Stimulated activated memory B cell treated with anti-CD40 and anti-IgM and Interleukin-4, amounts not matched to agents 10 μg/mL and 1 μg/mL and 100 μg/mL, for 72 hours (primary cell): ENCODE data around the gene NDUFS6.

Source experiments
- ATAC-seq: fragments of 150-1000 bp; cut with Tn5 transposase; 2 replicates; pipeline ENCODE4 v1.10.0; 2021
- H3K27ac Mint-ChIP-seq: one replicate; pipeline ENCODE4 v1.8.0; 2022; ENCODE audit warnings: mild to moderate bottlenecking, mixed read lengths
- H3K27me3 Mint-ChIP-seq: one replicate; pipeline ENCODE4 v1.8.0; 2022; ENCODE audit warnings: mixed read lengths
- H3K36me3 Mint-ChIP-seq: one replicate; pipeline ENCODE4 v1.8.0; 2022; ENCODE audit warnings: mixed read lengths
- H3K4me1 Mint-ChIP-seq: one replicate; pipeline ENCODE4 v1.8.0; 2022; ENCODE audit warnings: mixed read lengths
- H3K4me3 Mint-ChIP-seq: one replicate; pipeline ENCODE4 v1.8.0; 2022; ENCODE audit warnings: mild to moderate bottlenecking, moderate library complexity, mixed read lengths
- H3K9me3 Mint-ChIP-seq: one replicate; pipeline ENCODE4 v1.8.0; 2022; ENCODE audit warnings: mixed read lengths

NDUFS6 gene

DNA sequence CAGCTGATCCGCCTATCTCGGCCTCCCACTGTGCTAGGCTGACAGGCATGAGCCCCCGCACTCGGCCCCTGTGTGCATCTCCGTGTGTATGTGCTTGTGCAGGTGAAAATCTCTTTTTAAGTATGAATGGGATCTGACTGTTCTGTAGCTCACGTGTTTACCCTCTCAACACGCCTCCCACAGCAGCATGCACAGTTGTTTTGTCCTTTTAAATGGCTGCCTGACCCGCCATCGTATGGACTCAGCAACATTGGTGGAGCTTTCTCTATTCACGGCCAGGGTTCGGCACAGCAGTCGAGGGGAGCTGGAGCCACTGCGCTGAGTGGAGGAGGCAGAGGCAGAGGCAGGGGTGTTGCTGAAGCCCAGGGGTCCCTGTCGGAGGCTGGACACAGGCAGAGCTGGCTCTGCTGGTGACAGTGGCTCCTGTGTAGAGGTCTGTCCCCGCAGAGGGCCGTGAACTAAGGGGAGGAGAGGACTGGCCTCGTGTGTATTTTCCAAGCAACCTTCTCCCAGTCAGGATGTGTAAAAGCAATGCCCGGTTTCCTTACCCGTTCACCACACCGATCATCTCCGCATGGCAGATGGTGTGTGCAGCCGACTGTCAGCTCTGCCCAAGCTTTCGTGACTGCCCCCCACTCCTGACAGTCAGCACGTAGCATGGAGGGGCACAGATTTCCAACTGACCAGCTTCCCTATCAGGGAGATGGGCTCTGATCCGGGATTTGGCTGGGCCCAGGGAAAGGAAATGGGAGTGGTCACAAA, 38.9 kb upstream of the NDUFS6 start:
- Mint-ChIP-seq H3K4me3 (no peak overlapping the region), H3K4me1 (no peaks in the 10 kb centered on the region), H3K9me3 (peaks cover 8% of the 10 kb centered on the region), H3K27me3 (peaks cover 62% of the 10 kb centered on the region), H3K36me3 (no peaks in the 10 kb centered on the region), H3K27ac (no peak overlapping the region)
- ATAC-seq: no peak

DNA sequence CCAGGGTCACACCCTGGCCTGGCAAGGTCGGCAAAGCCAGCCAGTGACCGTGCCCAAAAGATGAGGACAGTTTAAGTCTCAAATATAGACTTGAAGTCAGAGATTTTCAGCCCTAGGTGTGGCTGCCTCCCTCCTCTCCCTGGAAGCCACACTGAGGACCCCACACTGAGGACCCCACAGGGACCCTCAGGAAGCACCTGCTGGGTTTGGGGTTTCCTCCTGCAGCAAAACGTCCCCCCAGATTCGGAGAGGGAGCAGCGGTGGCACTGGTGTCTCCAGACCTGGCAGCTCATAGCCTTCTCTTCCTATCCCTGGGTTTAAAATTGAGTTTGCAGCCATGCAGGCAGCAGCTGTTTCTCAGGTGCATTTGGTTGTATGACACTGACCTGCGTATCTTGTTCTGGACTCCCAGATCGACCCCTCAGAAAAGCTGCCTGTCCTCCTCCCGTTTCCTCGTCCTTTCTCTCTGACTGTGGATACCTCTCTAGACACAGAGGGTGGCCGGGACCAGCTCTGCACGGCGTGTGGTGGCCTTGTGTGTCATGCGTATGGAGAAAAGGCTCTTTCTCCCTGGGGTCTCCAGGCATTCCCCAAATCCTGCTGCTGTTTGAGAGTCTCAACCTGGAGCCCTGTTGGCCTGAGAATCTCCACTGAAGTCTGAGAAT, 38.2 kb upstream of the NDUFS6 start:
- H3K36me3 Mint-ChIP-seq: no peaks in the 10 kb centered on the region
- no peak overlapping the region for H3K27ac Mint-ChIP-seq
- no peak for ATAC-seq
- H3K9me3 Mint-ChIP-seq: peaks cover 8% of the 10 kb centered on the region
- no peak overlapping the region for H3K4me3 Mint-ChIP-seq
- H3K27me3 Mint-ChIP-seq: peaks cover 66% of the 10 kb centered on the region
- H3K4me1 Mint-ChIP-seq: no peaks in the 10 kb centered on the region

DNA sequence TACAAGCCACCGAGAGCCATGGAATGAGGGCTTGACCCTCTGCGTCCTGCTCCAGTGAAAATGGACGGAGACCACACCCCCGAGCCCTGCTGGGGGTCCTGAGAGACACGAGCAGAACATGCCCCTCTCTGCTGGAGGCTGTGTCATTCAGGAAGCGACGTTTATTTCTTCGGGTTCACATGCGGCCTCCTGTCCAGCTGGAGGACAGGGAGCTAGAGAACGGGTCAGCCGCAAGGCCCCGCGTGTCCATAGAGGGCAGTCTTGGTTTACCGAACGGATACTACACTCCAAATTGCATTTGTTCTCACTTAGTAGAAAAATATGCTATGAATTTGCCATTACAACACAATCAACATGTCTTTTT, 37.7 kb upstream of the NDUFS6 start:
- ATAC-seq: no peak
- Mint-ChIP-seq H3K4me3 (no peak overlapping the region), H3K4me1 (no peaks in the 10 kb centered on the region), H3K36me3 (no peaks in the 10 kb centered on the region), H3K27ac (no peak overlapping the region), H3K27me3 (peaks cover 71% of the 10 kb centered on the region), H3K9me3 (peaks cover 5% of the 10 kb centered on the region)

DNA sequence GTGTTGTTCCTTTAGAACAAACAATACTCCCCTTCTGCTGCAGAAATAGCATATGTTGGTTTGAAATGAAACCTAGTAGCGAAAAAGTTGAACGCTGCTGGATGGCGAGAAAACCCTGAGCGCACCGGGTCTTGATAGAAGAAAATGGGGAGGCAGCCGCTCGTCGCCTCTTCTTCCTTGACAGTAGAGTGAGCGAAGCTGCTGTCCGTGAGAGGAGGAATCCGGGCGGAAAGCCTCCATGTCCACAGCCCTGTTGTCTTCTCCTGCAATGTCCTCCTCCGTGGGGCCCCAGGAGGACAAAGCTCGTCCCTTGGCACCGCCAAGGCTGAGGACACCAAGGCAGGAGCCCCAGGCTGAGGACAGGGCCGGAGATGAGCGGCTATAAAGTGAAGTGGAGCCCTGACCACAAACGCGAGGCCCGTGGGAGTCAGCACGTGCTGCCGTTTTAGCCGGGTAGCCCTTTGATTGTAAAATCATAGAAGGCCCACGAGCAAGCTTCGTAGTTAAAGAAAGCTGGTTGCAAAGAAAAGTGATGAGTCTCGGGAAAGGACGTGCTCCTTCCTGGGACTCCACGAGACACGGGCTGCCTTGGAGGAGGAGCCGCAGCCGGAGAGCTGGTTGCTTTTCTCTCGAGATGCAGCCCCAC, 37.1 kb upstream of the NDUFS6 start:
- H3K4me3 Mint-ChIP-seq: no peak overlapping the region
- H3K36me3 Mint-ChIP-seq: no peaks in the 10 kb centered on the region
- H3K27ac Mint-ChIP-seq: no peak overlapping the region
- peaks cover 3% of the 10 kb centered on the region for H3K9me3 Mint-ChIP-seq
- H3K4me1 Mint-ChIP-seq: no peaks in the 10 kb centered on the region
- peaks cover 71% of the 10 kb centered on the region for H3K27me3 Mint-ChIP-seq
- ATAC-seq: no peak

DNA sequence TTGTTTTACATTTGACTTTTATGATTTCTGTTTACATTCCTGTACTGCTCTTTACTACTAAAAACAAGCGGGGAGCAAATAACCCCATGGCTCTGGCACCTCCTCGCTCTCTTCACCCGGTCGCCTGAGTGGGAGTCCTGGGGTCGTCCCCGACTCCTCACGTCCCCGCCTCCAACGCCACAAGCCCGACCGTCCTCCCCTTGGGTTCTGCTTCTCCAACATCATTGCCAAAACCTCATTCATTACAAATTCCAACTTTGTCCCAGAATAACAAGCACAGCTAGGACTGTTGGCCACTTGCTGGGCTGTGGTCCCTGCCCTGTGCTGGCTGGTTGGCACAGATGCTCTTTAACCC, 36.6 kb upstream of the NDUFS6 start:
- H3K9me3 Mint-ChIP-seq: no peaks in the 10 kb centered on the region
- no peaks in the 10 kb centered on the region for H3K4me1 Mint-ChIP-seq
- no peak overlapping the region for H3K27ac Mint-ChIP-seq
- H3K4me3 Mint-ChIP-seq: no peak overlapping the region
- ATAC-seq: no peak
- H3K36me3 Mint-ChIP-seq: no peaks in the 10 kb centered on the region
- peaks cover 73% of the 10 kb centered on the region for H3K27me3 Mint-ChIP-seq

DNA sequence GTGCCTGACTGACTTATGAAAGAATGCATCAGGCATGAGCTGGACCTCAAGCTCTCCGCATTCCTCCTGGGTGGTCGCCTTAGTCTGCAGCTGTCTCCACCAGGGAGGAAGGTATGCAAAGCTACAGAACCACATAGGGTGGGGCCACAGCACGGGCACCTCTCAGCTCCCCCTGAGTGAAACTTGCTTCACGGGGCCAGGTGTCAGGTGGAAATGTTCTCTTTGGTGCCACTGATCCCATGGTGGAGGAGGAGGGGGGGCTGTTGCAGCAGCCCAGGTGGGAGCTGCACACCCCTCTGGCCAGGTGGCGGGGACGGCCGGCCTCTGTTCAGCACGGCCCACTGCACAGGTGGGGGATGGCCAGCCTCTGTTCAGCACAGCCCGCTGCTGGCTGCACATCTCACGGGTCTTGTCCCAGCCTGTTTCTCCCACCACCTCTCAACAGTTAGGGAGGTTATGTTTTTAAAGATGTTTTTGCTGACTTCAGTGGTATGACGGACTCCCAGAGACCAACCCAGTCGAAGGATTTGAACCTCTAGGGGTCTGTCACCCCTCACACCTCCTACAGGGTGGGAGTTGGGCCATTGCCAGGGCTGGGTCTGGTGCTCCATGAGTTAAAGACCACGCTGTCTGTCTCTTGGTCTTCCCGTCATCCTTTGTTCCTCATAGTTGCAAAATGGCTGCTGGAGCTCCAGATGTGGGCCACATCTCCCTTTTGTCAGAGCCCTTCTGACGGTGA, 35.9 kb upstream of the NDUFS6 start:
- Mint-ChIP-seq H3K9me3 (no peaks in the 10 kb centered on the region), H3K27me3 (peaks cover 80% of the 10 kb centered on the region), H3K36me3 (no peaks in the 10 kb centered on the region), H3K4me3 (no peak overlapping the region), H3K4me1 (no peaks in the 10 kb centered on the region), H3K27ac (no peak overlapping the region)
- no peak for ATAC-seq

DNA sequence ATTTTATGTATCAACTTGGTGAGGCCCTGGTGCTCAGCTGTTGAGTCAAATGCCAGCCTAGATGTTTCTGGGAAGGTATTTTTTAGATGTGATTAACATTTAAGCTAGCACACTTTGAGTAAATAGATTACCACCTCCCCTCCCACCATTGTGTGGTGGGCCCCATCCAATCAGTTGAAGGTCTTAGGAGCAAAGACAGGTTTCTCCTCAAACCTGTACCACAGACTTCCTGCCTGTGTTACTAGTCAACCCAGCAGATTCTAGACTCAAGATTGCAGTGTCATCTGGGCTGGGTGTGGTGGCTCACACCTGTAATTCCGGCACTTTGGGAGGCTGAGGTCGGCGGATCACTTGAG, 35.3 kb upstream of the NDUFS6 start:
- no peaks in the 10 kb centered on the region for H3K36me3 Mint-ChIP-seq
- no peak overlapping the region for H3K27ac Mint-ChIP-seq
- no peak for ATAC-seq
- H3K4me3 Mint-ChIP-seq: no peak overlapping the region
- H3K27me3 Mint-ChIP-seq: peaks cover 86% of the 10 kb centered on the region
- no peaks in the 10 kb centered on the region for H3K9me3 Mint-ChIP-seq
- H3K4me1 Mint-ChIP-seq: no peaks in the 10 kb centered on the region

DNA sequence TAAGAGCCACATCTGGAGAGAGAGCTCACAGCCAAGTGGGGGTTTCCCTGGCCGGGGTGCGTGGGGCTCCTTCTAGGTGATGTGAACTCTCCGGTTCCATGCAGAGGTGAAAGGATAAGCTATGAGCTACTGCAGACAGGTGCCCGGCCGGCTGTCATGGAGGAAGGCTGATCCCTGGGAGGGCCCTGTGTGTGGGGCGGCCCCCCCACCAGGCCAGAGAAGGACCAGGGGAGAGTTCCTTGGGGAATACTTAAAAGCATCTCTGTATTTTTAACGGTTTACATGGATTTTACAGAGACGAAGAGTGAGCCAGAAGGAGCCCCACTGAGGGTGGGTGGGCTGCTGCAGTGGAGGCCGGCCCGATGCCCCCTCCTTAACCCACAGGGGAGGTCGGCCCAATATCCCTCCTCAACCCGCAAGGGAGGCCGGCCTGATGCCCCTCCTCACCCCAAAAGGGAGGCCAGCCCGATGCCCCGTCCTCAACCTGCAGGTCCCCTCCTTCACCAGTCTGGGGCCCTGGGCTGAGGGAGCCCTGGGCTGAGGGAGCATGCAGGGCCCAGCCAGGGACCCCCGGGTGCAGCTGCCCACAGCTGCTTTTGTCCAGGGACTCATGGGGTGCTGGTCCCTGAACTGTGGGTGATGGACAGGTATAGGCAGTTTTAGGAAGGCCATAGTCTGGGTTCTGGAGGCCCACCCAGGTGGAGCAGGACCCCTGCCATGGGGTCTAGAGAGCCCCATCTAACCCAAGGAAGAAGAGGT, 33.5 kb upstream of the NDUFS6 start:
- H3K27me3 Mint-ChIP-seq: peaks cover 88% of the 10 kb centered on the region

DNA sequence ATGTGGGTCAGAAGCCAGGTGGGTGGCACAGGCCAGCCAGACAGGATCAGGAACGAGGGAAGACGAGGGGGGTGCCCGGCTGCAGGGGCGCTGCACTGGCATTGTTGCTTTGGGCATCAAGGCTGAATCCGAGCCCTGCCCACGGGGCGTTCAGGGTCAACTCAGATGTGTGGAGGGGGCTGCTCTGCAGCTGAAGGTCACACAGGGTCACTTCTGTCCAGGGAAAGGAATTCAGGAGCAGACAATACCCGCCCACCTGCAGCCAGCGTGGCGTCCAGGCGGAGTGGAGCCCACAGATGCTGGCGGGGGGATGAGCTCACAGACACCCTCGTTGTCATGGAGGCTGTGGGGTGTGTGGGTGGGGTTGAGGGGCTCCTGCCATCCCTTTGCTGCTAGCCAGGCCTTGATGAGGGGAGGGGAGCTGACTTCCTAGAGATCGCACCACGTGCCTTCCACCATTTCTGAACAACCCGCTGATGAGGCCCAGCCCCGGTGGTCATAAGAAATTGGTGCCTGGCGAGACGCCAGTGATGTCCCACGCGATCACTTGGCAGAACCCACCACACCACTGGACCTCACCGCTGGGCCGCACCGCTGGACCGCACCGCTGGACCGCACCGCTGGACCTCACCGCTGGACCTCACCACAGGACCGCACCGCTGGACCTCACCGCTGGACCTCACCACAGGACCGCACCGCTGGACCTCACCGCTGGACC, 32.8 kb upstream of the NDUFS6 start:
- ATAC-seq: no peak
- Mint-ChIP-seq H3K9me3 (no peaks in the 10 kb centered on the region), H3K4me1 (no peaks in the 10 kb centered on the region), H3K36me3 (no peaks in the 10 kb centered on the region), H3K4me3 (no peak overlapping the region), H3K27ac (no peak overlapping the region), H3K27me3 (peaks cover 86% of the 10 kb centered on the region)

More for the DNA sequence above, 33.5 kb upstream of the NDUFS6 start:
- no peaks in the 10 kb centered on the region for H3K4me1 Mint-ChIP-seq
- no peak overlapping the region for H3K4me3 Mint-ChIP-seq
- no peaks in the 10 kb centered on the region for H3K9me3 Mint-ChIP-seq
- no peaks in the 10 kb centered on the region for H3K36me3 Mint-ChIP-seq
- no peak for ATAC-seq
- H3K27ac Mint-ChIP-seq: no peak overlapping the region

DNA sequence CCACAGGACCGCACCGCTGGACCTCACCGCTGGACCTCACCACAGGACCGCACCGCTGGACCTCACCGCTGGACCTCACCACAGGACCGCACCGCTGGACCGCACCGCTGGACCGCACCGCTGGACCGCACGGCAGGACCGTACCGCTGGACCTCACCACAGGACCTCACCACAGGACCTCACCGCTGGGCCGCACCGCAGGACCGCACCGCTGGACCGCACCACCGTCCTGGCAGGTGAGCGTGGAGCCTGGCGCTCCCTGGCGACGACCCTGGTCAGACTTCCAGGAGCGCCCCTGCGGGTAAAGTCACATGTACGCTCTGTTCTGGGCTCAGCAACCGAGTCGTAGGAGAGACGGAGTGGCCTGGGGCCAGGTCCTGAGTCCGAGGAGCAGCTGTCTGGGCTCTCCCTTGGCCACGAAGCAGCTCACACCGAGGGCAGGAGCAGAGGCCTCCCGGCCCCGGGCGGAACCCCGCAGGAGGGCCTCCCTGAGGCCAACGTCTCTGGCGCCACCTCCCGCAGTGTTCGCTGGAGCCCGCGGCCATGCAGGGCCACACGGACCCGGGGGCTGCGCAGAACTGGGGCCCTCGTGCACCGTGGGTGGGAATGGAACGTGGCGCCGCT, 32.1 kb upstream of the NDUFS6 start:
- Mint-ChIP-seq H3K9me3 (no peaks in the 10 kb centered on the region), H3K4me3 (no peak overlapping the region), H3K36me3 (no peaks in the 10 kb centered on the region), H3K27ac (no peak overlapping the region), H3K27me3 (peaks cover 79% of the 10 kb centered on the region), H3K4me1 (no peaks in the 10 kb centered on the region)
- no peak for ATAC-seq

DNA sequence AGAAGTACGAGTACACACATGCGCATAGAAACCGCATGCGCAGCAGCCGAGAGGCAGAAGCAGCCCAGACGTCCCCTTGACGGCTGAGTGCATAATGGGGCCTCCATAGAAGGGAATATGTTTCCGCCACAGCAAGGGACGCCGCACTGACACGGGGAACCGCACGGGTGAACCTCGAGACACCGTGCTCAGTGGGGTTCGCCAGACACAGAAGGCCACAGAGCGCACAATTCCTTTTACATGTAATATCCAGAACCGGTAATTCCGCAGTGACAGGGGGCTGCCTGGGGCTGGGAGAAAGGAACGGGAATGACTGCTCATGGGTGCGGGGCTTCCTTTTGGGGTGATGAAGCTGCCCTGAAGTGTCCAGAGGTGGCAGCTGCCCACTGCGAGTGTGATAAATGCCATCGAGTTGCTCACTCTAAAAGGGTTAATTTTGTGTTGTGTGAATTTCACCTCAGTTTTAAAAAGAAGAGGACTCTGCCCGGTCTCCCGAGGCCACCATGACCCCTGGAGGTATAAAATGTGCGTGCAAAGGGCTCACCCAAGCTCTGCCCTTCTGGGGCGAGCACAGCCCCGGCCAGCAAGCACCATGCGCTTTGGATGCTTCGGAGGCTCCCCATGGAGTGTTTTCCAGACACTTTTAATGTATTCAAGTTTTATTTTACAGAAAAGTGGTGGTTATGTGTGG, 31.3 kb upstream of the NDUFS6 start:
- H3K4me3 Mint-ChIP-seq: no peak overlapping the region

DNA sequence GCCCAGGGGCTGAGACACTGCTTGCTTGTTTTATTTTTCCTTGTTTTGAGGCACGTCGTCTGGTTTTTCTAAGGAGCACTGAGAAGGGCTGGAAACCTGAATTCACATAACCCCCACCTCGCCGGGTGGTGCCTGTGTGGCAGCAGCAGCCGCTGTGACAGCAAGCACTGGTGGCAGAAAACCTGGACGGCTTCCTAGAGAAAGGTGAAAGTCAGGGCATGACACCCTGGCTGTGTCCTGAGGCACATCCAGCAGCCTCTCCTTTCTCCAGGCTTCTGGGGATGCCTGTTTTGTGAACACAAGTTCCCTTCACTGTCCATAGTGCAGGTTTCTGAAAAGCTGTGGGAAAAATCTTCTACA, 30.8 kb upstream of the NDUFS6 start:
- Mint-ChIP-seq H3K9me3 (no peaks in the 10 kb centered on the region), H3K4me3 (no peak overlapping the region), H3K4me1 (no peaks in the 10 kb centered on the region), H3K27ac (no peak overlapping the region), H3K36me3 (no peaks in the 10 kb centered on the region), H3K27me3 (peaks cover 67% of the 10 kb centered on the region)
- no peak for ATAC-seq

More for the DNA sequence above, 31.3 kb upstream of the NDUFS6 start:
- Mint-ChIP-seq H3K27ac (no peak overlapping the region), H3K27me3 (peaks cover 71% of the 10 kb centered on the region), H3K36me3 (no peaks in the 10 kb centered on the region), H3K9me3 (no peaks in the 10 kb centered on the region), H3K4me1 (no peaks in the 10 kb centered on the region)
- ATAC-seq: no peak

DNA sequence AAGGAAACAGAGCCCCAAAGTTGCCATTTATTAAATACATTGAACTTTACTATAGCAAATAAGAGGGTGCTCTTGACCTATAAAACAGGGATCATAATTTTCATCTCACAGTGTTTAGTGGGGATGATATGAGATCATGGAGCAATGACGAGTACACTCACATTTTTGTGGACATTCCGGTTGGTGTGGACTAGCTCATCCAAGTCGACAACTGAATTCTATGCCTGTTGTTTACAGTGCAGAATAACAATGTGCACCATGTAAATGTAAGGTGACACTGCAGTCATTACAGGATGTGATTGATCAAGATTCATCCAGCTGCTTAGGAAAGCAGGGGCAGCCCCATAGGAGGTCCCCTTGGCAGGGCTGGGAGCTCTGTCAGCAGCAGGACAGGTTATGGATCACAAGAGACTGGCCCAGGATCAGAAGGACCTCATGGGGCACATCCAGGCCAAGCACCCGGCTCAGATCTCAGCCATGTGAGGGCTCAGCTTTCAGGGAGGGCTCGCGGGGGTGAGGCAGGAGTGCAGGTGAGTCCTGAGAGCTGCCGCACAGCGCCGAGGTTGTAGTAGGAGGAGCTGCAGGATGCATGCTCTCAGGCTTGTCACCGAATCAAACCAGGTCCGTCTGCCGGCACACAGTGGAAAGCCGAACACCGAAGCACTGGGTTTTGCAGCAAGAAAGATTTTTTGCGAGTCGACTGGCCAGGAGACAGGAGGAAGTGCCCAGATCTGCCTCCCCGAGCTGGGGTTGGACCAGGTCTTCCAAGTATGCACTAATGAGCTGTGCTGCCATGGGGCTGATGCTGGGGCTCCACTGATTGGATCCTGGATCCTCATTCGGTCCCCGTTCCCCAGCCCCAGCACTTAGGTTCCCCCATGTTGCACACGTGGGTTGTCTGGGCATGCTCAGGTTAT, 29.8 kb upstream of the NDUFS6 start:
- H3K27me3 Mint-ChIP-seq: peaks cover 57% of the 10 kb centered on the region
- no peaks in the 10 kb centered on the region for H3K9me3 Mint-ChIP-seq
- no peak overlapping the region for H3K27ac Mint-ChIP-seq
- no peaks in the 10 kb centered on the region for H3K4me1 Mint-ChIP-seq
- no peak for ATAC-seq
- H3K4me3 Mint-ChIP-seq: no peak overlapping the region
- H3K36me3 Mint-ChIP-seq: no peaks in the 10 kb centered on the region
